MM.1S (cell line): ENCODE data around the gene CA10.
A peak's percentile ranks its signal among the peaks of the same experiment; 100 is the strongest.

Experiments used
- DNase-seq: peaks from one replicate; pipeline ENCODE4 v3.0.0-alpha.2; 2015
- H2AFZ ChIP-seq: fragments of 300-600 bp; sonication (generic); 2 replicates; pipeline ENCODE4 v1.6.0; 2016; ENCODE audit warnings: antibody characterized with exemption, low read length
- H3F3A ChIP-seq: fragments of 300-600 bp; sonication (generic); 2 replicates; pipeline ENCODE4 v1.6.1; 2016; ENCODE audit warnings: mild to moderate bottlenecking, antibody characterized with exemption, low read length, moderate library complexity, mixed read lengths; ENCODE audit not compliant: insufficient read depth
- H3K27ac ChIP-seq: fragments of 300-600 bp; sonication (generic); 2 replicates; pipeline ENCODE4 v1.5.1; 2016; ENCODE audit warnings: mild to moderate bottlenecking, low read length
- H3K27me3 ChIP-seq: fragments of 300-600 bp; sonication (generic); replicated peaks from 2 replicates; pipeline ENCODE4 v1.6.0; 2016; ENCODE audit warnings: low read length; ENCODE audit not compliant: insufficient read depth
- H3K36me3 ChIP-seq: fragments of 300-600 bp; sonication (generic); replicated peaks from 2 replicates; pipeline ENCODE4 v1.6.1; 2016; ENCODE audit warnings: mild to moderate bottlenecking, low read length, mixed read lengths; ENCODE audit not compliant: insufficient read depth
- H3K4me1 ChIP-seq: fragments of 300-600 bp; sonication (generic); 2 replicates; pipeline ENCODE4 v1.6.1; 2016; ENCODE audit warnings: low read length, mixed read lengths
- H3K4me2 ChIP-seq: fragments of 300-600 bp; sonication (generic); 2 replicates; pipeline ENCODE4 v1.6.0; 2016; ENCODE audit warnings: low read depth, low read length
- H3K4me3 ChIP-seq: fragments of 300-600 bp; sonication (generic); 2 replicates; pipeline ENCODE4 v1.5.1; 2016; ENCODE audit warnings: low read length, mixed read lengths
- H3K79me2 ChIP-seq: fragments of 300-600 bp; sonication (generic); 2 replicates; pipeline ENCODE4 v1.6.1; 2016; ENCODE audit warnings: mixed run types, low read length, mixed read lengths
- H3K9ac ChIP-seq: fragments of 300-600 bp; sonication (generic); 2 replicates; pipeline ENCODE4 v1.6.1; 2016; ENCODE audit warnings: low read length, mixed read lengths
- H3K9me2 ChIP-seq: fragments of 300-600 bp; sonication (generic); replicated peaks from 2 replicates; pipeline ENCODE4 v1.6.1; 2016; ENCODE audit warnings: mild to moderate bottlenecking, low read length, mixed read lengths; ENCODE audit not compliant: insufficient read depth
- H3K9me3 ChIP-seq: fragments of 300-600 bp; sonication (generic); replicated peaks from 2 replicates; pipeline ENCODE4 v1.6.1; 2016; ENCODE audit warnings: mild to moderate bottlenecking, low read length, mixed read lengths; ENCODE audit not compliant: insufficient read depth
- H4K20me1 ChIP-seq: fragments of 300-600 bp; sonication (generic); 2 replicates; pipeline ENCODE4 v1.6.1; 2016; ENCODE audit warnings: mild to moderate bottlenecking, low read length, moderate library complexity, mixed read lengths; ENCODE audit not compliant: insufficient read depth
- EZH2 ChIP-seq: fragments of 300-600 bp; sonication (generic); optimal IDR thresholded peaks from 2 replicates; pipeline ENCODE3; 2017; ENCODE audit warnings: low read depth, mild to moderate bottlenecking, antibody characterized with exemption, low read length, mixed read lengths
- EZH2phosphoT487 ChIP-seq: fragments of 300-600 bp; sonication (generic); IDR thresholded peaks from 2 replicates; pipeline ENCODE4 v1.6.1; 2018; ENCODE audit warnings: antibody characterized with exemption, low read length
- TF ChIP-seq, protein P1 (sequence below): fragments of 300-600 bp; sonication (generic); IDR thresholded peaks from 2 replicates; pipeline ENCODE4 v1.5.1; 2016; ENCODE audit warnings: antibody characterized with exemption, low read length, mixed read lengths

Gene CA10

DNA sequence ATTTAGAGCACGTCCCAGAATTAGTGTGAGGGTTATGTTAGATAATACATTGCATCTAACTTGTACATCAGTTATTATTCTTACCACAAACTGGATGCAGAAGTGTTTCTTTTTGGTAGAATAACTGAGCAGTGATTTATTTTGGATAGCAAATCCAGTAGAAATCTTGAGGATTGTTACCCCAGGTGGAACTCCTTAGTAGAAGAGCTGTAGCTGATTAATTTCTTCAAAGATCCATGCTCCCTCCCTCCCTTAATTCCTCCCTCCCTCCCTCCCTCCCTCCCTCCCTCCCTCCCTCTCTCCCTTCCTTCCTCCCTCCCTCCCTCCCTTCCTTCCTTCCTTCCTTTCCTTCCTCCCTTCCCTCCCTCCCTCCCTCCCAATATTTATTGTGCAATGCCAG is 337.7 kb downstream of the CA10 start:
- H3K27ac ChIP-seq: no peak overlapping the region

DNA sequence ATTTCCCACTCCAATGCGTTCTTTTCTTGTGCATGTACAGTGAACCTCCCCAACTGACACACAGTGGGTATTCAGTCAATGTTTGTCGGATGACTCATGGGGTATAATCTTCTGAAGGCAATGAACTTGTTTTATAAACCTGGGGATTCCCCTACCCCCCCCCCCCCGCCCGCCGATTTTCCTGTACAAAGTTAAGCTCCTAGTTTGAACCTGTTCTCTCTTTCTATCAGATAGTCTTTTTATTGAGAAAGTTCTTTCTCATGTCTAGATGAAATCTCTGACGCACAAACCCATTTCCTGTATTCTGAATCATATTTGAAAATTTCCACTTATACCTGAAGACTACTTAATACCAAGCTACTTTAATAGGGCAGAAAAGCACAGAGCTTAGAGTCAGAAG is 338.3 kb downstream of the CA10 start:
- H3K4me1 ChIP-seq: no peaks in the 10 kb centered on the region
- H2AFZ ChIP-seq: no peak overlapping the region
- no peak overlapping the region for H3K4me3 ChIP-seq
- no peaks in the 10 kb centered on the region for H3K36me3 ChIP-seq
- no peaks in the 10 kb centered on the region for H4K20me1 ChIP-seq
- no peaks in the 10 kb centered on the region for H3K9me3 ChIP-seq
- H3K9me2 ChIP-seq: no peaks in the 10 kb centered on the region
- H3K79me2 ChIP-seq: no peaks in the 10 kb centered on the region
- no peak overlapping the region for H3K4me2 ChIP-seq
- no peak for TF ChIP-seq EZH2phosphoT487
- no peak for TF ChIP-seq EZH2
- TF ChIP-seq, protein P1, sequence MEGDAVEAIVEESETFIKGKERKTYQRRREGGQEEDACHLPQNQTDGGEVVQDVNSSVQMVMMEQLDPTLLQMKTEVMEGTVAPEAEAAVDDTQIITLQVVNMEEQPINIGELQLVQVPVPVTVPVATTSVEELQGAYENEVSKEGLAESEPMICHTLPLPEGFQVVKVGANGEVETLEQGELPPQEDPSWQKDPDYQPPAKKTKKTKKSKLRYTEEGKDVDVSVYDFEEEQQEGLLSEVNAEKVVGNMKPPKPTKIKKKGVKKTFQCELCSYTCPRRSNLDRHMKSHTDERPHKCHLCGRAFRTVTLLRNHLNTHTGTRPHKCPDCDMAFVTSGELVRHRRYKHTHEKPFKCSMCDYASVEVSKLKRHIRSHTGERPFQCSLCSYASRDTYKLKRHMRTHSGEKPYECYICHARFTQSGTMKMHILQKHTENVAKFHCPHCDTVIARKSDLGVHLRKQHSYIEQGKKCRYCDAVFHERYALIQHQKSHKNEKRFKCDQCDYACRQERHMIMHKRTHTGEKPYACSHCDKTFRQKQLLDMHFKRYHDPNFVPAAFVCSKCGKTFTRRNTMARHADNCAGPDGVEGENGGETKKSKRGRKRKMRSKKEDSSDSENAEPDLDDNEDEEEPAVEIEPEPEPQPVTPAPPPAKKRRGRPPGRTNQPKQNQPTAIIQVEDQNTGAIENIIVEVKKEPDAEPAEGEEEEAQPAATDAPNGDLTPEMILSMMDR: no peak
- DNase-seq: no peak
- no peak overlapping the region for H3K27ac ChIP-seq
- no peaks in the 10 kb centered on the region for H3F3A ChIP-seq
- H3K27me3 ChIP-seq: no peaks in the 10 kb centered on the region
- H3K9ac ChIP-seq: no peak overlapping the region

More for the DNA sequence above, 337.7 kb downstream of the CA10 start:
- Histone ChIP-seq H3K79me2 (no peaks in the 10 kb centered on the region), H3F3A (no peaks in the 10 kb centered on the region), H3K4me1 (no peaks in the 10 kb centered on the region), H3K4me3 (no peak overlapping the region), H3K9ac (no peak overlapping the region), H3K27me3 (no peaks in the 10 kb centered on the region), H3K9me2 (no peaks in the 10 kb centered on the region), H2AFZ (no peak overlapping the region), H3K4me2 (no peak overlapping the region), H3K36me3 (no peaks in the 10 kb centered on the region), H4K20me1 (no peaks in the 10 kb centered on the region), H3K9me3 (no peaks in the 10 kb centered on the region)
- no peak for DNase-seq
- TF ChIP-seq EZH2: no peak

DNA sequence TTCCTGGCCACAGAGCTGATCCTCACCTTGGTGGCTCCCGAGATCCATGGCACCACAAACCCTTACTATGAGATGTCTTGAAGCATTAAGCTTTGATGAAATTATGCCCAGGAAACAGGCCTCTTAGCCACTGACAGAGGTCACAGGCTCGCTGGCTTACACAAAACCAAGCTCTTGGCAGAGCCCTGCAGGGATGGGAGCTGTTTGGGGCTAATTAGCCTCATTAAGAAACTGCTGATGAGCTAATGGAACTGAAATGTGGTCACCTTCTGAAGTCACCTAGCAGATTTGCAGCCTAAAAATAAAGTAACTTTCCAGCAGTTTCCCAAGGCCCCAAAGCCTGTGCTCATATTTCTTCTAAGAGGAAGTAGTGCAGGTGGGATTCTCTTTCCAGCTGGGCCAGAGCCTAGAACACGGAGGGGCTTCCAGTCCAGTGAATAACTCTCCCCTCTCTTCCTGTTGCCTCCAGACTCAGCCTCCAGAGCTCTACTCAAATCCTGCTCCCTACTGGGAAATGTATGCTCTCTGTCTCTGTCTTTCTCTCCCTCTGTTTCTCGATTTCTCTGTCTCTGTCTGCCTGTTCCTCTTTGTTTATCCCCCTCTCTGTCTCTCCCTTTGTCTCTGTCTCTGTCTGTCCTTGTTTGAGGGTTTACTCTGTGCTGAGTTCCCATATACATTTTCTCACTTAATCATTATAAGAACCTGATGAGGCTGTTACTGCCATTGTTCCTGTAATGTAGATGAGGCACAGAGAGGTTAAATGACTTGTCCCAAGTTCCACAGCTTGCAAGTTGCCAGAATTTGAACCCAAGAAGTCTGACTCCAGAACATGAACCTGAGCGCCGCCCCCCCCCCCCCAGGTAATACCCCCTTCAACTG is 338.9 kb downstream of the CA10 start:
- Histone ChIP-seq H3K9me2 (no peaks in the 10 kb centered on the region), H3K4me1 (no peaks in the 10 kb centered on the region), H3K36me3 (no peaks in the 10 kb centered on the region), H3K4me3 (no peak overlapping the region), H3K27me3 (no peaks in the 10 kb centered on the region), H3K27ac (no peak overlapping the region), H3K79me2 (no peaks in the 10 kb centered on the region), H3F3A (no peaks in the 10 kb centered on the region), H2AFZ (no peak overlapping the region), H3K9me3 (no peaks in the 10 kb centered on the region), H3K9ac (no peak overlapping the region), H4K20me1 (no peaks in the 10 kb centered on the region), H3K4me2 (no peak overlapping the region)
- DNase-seq: peak; percentile 9
- TF ChIP-seq EZH2 (no peak), EZH2phosphoT487 (no peak)
- TF ChIP-seq, protein P1: no peak

DNA sequence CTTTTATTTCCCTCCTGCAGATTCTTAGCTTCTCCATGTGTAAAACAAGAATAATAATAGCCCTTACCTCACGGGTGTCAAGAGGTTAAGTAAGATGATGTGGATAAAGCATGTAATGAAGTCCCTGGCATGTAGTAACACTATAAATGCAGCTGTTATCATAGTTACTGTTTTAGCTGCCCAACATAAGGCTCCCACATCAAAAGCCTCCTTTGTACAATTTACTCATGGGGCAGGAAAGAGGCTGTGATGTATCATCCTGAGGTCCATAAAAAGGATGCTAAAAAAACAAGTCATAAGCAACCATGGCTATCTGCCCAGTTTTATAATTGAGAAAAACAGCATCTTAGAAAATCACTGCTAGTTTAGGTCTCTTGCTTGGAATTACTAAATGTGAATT is 339.7 kb downstream of the CA10 start:
- no peak overlapping the region for H3K27ac ChIP-seq
- no peaks in the 10 kb centered on the region for H3K79me2 ChIP-seq
- no peak overlapping the region for H3K4me3 ChIP-seq
- H3K36me3 ChIP-seq: no peaks in the 10 kb centered on the region
- H3K9me3 ChIP-seq: no peaks in the 10 kb centered on the region
- H3F3A ChIP-seq: no peaks in the 10 kb centered on the region
- H3K4me2 ChIP-seq: no peak overlapping the region
- H3K9ac ChIP-seq: no peak overlapping the region
- no peak overlapping the region for H2AFZ ChIP-seq
- no peaks in the 10 kb centered on the region for H4K20me1 ChIP-seq
- TF ChIP-seq EZH2phosphoT487 (no peak), EZH2 (no peak)
- TF ChIP-seq, protein P1: no peak
- no peaks in the 10 kb centered on the region for H3K9me2 ChIP-seq
- no peaks in the 10 kb centered on the region for H3K27me3 ChIP-seq
- DNase-seq: no peak
- H3K4me1 ChIP-seq: no peaks in the 10 kb centered on the region
